Mucosa of rectum (tissue), 2 donors: ENCODE measurements around the gene MICAL2.

ENCODE experiments used
- H3K27ac ChIP-seq, 2 donors: one replicate each; pipeline ENCODE4 v1.7.0; 2013; ENCODE audit warnings: inconsistent platforms in 2 of 2, low read depth in 2 of 2, low read length in 2 of 2
- H3K27me3 ChIP-seq, 2 donors: one replicate each; pipeline ENCODE4 v1.7.0; 2013; ENCODE audit warnings: low read length in 2 of 2; ENCODE audit not compliant: control insufficient read depth in 2 of 2, insufficient read depth in 2 of 2
- H3K36me3 ChIP-seq, 2 donors: one replicate each; pipeline ENCODE4 v1.7.0; 2013; ENCODE audit warnings: low read length in 2 of 2; ENCODE audit not compliant: control insufficient read depth in 2 of 2, insufficient read depth in 2 of 2
- H3K4me1 ChIP-seq, 2 donors: one replicate each; pipeline ENCODE4 v1.7.0; 2013; ENCODE audit warnings: low read length in 2 of 2, mild to moderate bottlenecking in 1 of 2; ENCODE audit not compliant: control insufficient read depth in 2 of 2, insufficient read depth in 2 of 2
- H3K4me3 ChIP-seq, 2 donors: one replicate each; pipeline ENCODE4 v1.7.0; 2013; ENCODE audit warnings: low read length in 2 of 2
- H3K9ac ChIP-seq, 2 donors: one replicate each; pipeline ENCODE4 v1.7.0; 2013; ENCODE audit warnings: low read length in 2 of 2, low read depth in 1 of 2, mild to moderate bottlenecking in 1 of 2
- H3K9me3 ChIP-seq, 2 donors: one replicate each; pipeline ENCODE4 v1.7.0; 2013; ENCODE audit warnings: low read length in 2 of 2; ENCODE audit not compliant: control insufficient read depth in 2 of 2
- donor health status: healthy.
- donor health status: Normal muscosa, but diverticular disease.

The MICAL2 gene

DNA sequence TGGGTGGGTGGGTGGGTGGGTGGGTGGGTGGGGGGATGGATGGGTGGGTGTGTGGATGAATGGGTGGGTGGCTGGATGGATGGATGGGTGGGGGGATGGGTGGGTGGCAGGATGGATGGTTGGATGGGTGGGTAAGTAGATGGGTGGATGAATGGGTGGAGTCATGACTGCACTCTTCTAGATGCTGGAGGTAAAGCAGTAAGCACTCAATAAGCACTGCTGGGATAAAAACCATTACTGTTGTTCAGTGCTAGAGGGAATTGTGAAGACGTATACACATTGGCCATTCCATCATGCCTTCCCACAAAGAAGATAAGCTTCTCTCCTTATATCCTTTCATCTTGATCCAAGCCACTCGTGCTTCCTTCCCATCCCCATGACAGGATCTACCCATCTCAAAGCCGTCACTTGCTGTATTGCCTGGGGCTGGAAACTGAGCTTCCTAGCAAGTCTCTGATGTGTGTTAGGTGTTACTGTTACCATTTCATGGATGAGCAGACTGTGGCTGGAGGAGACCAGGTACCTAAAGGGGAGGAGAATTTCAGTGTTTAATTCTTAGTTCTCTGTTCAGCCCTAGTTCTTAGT lies 74.8 kb downstream of the MICAL2 start:
- Histone ChIP-seq H3K4me3 (no peak overlapping the region), H3K9me3 (no peaks in the 10 kb centered on the region), H3K36me3 (peaks cover 19 to 23% of the 10 kb centered on the region in 2 donors), H3K4me1 (no peaks in the 10 kb centered on the region), H3K27ac (no peak overlapping the region), H3K9ac (no peak overlapping the region), H3K27me3 (no peaks in the 10 kb centered on the region)

DNA sequence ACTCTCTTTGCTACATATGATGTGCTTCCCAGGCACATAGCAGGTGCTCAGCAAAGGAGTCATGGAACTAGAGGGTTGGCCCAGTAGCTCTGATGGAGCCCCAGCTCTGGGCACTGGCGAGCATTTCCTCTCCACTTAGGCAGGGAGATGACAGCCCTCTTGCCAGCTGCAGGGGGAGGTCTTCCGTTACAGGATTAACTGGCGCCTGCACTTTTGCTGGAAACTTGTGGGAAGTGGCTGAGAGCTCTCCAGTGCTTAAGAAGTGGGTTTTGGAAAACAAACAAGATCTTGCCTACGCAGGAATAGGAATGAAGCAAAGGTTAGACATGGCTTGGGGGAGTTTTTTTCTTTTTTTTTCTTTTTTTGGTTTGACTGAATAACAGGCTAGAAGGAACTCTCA lies 75.5 kb downstream of the MICAL2 start:
- Histone ChIP-seq H3K9me3 (no peaks in the 10 kb centered on the region), H3K27me3 (no peaks in the 10 kb centered on the region), H3K4me3 (no peak overlapping the region), H3K9ac (no peak overlapping the region), H3K4me1 (no peaks in the 10 kb centered on the region), H3K27ac (no peak overlapping the region), H3K36me3 (peaks cover 20 to 23% of the 10 kb centered on the region in 2 donors)

DNA sequence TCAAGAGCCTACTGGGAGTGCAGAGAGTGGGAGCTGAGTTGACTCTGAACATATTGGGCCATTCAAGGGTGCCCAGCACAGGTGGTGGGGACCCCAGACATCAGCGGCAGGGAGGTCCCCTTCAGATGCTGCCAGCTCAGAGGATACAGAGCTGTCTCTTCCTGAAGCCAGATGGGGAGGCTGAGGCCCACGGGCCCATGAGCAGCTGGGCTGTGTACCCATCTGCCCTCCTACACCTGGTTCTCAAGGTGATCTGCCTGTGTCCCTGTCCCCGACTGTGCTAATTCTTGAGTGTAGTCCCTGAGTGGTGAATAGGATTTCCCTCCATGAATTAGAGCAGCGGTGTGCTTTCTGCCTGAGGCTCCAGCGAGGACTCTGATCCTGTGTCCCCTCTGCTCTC lies 76.3 kb downstream of the MICAL2 start:
- Histone ChIP-seq H3K9ac (no peak overlapping the region), H3K36me3 (peaks cover 20 to 23% of the 10 kb centered on the region in 2 donors), H3K4me1 (no peaks in the 10 kb centered on the region), H3K4me3 (no peak overlapping the region), H3K9me3 (no peaks in the 10 kb centered on the region), H3K27me3 (no peaks in the 10 kb centered on the region), H3K27ac (peak overlapping the region in 1 of 2 donors; percentile 32)

DNA sequence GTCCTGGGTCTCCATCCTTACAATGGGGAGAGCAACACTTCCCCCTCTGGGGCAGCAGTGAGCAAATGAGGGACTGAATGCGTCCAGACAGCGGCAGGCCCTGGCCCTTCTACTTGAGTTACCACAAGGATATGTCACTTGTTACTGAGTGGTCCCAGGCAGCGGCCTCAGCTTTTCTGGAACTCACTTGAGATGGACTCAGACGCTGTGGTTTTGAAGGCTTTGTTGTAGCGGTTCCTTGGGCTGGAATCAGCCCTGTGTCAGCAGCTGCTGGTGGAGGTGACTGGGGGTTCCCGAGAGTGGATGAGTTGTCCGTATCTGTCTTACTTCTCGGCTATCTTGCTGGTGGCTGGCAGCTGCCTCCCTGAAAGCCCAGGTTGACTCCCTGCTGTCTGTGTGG lies 77.0 kb downstream of the MICAL2 start:
- H3K36me3 ChIP-seq: peaks cover 20 to 23% of the 10 kb centered on the region in 2 donors
- H3K27me3 ChIP-seq: no peaks in the 10 kb centered on the region
- no peak overlapping the region for H3K9ac ChIP-seq
- no peaks in the 10 kb centered on the region for H3K9me3 ChIP-seq
- H3K4me1 ChIP-seq: no peaks in the 10 kb centered on the region
- no peak overlapping the region for H3K27ac ChIP-seq
- H3K4me3 ChIP-seq: no peak overlapping the region

DNA sequence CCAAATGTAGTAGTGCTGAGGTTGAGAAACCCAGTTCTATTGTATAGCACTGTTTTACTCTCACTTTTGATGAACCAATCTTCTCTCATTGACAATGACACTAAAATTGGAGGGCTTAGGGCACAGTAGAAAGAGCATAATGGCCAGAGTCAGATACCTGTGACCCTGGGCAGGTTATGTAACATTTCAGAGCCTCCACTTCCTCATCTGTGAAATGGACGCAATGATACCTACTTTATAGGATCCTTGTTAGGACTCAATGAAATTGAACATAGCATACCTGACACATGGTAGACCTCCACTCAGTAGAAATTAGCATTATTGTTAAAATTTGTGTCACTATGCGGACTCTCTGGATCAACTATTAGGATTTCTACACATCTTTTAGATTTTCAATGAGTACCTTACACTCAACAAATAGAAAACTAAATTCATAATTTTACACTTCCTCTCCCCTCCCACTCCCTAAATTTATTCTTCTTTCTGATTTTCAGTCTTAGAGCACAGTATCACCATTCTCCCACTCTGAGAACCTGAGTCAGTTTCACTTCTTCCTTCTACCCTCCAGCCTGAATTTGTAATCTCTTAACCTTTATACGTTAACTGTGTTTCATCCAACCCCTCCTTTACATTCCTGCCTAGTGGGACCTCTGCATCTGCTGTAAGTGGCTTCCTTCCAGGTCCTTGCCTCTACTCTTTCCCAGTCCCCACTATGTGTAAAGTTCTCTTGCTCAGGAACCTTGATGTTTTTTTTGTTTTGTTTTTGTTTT lies 78.3 kb downstream of the MICAL2 start:
- H3K9me3 ChIP-seq: no peaks in the 10 kb centered on the region
- no peak overlapping the region for H3K4me3 ChIP-seq
- no peaks in the 10 kb centered on the region for H3K27me3 ChIP-seq
- H3K36me3 ChIP-seq: peaks cover 18 to 27% of the 10 kb centered on the region in 2 donors
- no peak overlapping the region for H3K9ac ChIP-seq
- peaks cover 0 to 9% of the 10 kb centered on the region in 2 donors for H3K4me1 ChIP-seq
- H3K27ac ChIP-seq: no peak overlapping the region

DNA sequence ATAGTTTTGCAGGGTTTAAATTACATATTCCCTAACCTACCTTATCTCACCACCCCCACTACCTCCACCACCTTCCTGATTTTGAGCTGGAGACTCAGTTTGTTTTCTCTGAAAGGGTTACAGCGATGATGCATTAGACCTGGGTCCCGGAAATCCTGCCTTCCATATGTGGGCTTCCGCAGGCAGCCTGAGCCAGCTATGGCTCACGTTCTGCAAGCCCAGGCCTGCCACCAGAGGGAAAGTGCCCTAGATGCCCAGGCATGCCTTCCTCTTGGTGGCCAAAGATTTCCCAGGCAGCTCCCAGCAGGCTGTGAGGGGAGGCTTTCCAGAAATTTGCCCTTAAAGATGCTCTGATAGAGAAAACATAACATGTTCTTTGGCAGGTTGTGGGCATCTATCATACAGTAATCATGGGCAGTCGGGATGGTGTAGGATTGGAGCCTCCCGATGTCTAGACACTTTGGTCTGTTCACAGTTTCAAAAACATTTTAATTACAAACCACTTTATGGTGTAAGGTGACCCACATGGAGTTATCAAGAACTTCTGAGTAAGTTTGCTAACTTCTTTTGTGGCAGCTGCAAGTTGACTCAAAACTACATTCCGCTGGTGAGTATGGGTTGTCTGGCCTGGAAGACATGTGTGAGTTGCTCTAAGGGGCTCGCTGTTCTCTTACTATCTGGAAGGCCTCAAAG lies 79.3 kb downstream of the MICAL2 start:
- H3K4me3 ChIP-seq: no peak overlapping the region
- H3K27ac ChIP-seq: no peak overlapping the region

DNA sequence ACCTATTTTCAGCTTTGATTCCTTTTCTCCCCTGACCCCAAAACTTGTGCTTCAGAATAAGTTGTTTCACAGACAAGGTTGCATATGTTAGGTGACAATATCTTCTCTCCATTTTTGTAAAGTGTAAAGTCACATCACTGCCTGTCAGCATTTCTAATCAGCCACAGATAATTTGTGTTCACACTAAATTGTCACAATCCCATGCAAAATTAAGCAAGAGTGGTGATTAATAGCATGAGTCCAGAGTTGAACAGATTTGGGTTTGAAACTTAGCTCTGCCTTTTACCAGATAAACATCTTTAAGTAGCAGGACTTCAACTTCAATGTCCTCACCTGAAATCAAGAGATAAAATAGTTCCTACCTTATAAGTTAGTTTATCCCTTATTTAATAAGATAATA lies 80.1 kb downstream of the MICAL2 start:
- no peaks in the 10 kb centered on the region for H3K27me3 ChIP-seq
- no peak overlapping the region for H3K4me3 ChIP-seq
- no peaks in the 10 kb centered on the region for H3K9me3 ChIP-seq
- no peak overlapping the region for H3K27ac ChIP-seq
- no peak overlapping the region for H3K9ac ChIP-seq
- peaks cover 17 to 18% of the 10 kb centered on the region in 2 donors for H3K36me3 ChIP-seq
- peaks cover 0 to 9% of the 10 kb centered on the region in 2 donors for H3K4me1 ChIP-seq

More for the DNA sequence above, 79.3 kb downstream of the MICAL2 start:
- Histone ChIP-seq H3K9me3 (no peaks in the 10 kb centered on the region), H3K36me3 (peaks cover 18 to 21% of the 10 kb centered on the region in 2 donors), H3K4me1 (peaks cover 0 to 9% of the 10 kb centered on the region in 2 donors), H3K9ac (no peak overlapping the region), H3K27me3 (no peaks in the 10 kb centered on the region)

DNA sequence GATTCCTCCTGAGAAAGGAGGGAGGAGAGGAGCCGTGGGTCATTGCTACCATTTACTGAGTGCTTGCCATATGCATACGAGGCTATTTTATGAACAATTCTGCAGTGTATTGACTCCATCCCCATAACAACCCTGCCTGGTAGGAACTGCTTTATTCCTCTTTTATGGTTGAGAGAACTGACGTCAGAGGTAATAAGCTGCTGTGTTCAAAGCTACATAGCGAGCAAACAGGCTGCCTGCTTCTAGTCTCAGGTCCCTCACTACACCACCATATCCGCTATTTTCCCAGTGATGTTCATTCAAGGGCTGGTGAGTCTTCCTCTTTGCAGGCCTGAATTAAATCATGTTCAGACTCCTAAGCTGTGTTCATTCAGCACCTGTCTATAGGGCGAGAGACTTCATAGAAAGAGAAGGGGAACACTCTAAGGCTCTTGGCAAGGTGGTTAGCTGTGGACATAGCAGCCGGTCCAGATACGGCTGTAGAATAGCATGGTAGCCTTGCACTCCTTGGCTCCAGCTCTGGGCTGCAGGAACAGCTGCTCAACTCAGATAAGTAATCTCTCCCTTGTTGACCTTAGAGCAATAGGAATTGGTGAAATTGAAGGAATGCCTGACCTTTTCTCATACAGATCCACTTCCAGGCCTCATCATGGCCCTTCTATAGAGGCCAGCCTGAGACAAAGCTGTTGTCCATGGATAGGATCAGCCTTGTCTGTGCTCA lies 82.6 kb downstream of the MICAL2 start:
- H3K4me3 ChIP-seq: no peak overlapping the region
- H3K9ac ChIP-seq: no peak overlapping the region
- peaks cover 0 to 9% of the 10 kb centered on the region in 2 donors for H3K4me1 ChIP-seq
- peaks cover 22% of the 10 kb centered on the region in 2 donors for H3K36me3 ChIP-seq
- no peaks in the 10 kb centered on the region for H3K9me3 ChIP-seq
- H3K27ac ChIP-seq: peak overlapping the region in 1 of 2 donors; percentile 49
- H3K27me3 ChIP-seq: no peaks in the 10 kb centered on the region

DNA sequence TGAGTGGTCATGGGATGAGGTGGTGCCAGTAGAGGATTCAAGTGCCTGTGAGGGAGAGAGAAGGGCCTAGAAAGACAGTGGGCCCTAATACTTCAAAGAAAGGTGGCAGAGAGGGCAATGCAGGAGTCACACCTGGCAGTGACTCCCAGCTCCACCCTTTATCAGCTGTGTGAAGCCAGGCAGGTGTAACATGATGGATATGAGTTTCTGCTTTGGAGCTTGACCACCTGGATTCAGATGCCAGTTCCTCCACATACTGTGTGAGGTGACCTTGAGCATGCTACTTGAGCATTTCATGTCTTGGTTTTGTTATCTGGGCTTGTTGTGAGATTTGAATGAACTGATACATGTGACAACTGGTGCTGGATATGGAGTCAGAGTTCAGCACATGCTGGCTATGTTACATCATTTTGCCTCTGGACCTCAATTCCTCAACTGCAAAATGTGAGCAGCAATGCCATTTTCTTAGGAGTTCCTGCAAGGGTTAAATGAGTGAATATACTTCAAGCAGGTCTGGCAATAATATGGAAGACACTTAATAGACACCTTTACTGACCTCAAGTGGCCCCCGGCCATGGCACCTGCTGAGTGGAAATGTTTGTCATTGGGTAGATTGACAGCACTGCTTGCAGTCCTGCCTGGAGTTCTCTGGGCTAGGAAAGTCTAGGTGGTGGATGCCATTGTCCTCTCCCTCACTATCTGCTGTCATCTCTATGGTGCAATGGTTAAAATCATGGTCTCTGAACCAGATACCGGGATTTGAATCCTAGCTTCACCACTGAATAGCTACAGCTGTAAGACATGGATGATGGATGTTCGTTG lies 83.3 kb downstream of the MICAL2 start:
- Histone ChIP-seq H3K4me1 (peaks cover 0 to 9% of the 10 kb centered on the region in 2 donors), H3K27ac (peak overlapping the region in 1 of 2 donors; percentile 49), H3K9me3 (no peaks in the 10 kb centered on the region), H3K4me3 (no peak overlapping the region), H3K9ac (no peak overlapping the region), H3K36me3 (peaks cover 20 to 22% of the 10 kb centered on the region in 2 donors), H3K27me3 (no peaks in the 10 kb centered on the region)
